Measurements from ENCODE around the gene LRRC25.

Gene LRRC25

GRCh38 chr19:18345296-18345695 is 52.1 kb downstream of the LRRC25 start:
- no peak for DNase-seq (ENCODE audit: low read depth)

DNA sequence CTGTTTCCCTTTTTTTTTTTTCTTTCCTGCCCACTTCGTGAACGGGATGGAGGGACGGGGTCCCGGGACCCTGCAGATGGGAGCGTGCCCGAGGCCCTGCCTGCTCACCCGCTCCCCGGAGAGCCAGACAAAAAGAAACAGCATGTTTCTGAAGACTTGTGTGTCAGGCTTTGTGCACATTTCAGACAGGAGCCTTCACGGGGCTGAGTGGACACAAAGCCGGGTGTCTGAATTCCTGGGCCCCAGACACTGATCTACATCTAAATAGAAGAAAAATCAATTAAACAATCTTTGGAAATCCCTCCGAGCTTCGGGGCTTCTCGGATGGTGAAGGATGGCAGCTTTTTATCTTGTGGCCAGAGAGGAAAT is 52.9 kb downstream of the LRRC25 start:
- no peak for DNase-seq (ENCODE audit: low read depth)

DNA sequence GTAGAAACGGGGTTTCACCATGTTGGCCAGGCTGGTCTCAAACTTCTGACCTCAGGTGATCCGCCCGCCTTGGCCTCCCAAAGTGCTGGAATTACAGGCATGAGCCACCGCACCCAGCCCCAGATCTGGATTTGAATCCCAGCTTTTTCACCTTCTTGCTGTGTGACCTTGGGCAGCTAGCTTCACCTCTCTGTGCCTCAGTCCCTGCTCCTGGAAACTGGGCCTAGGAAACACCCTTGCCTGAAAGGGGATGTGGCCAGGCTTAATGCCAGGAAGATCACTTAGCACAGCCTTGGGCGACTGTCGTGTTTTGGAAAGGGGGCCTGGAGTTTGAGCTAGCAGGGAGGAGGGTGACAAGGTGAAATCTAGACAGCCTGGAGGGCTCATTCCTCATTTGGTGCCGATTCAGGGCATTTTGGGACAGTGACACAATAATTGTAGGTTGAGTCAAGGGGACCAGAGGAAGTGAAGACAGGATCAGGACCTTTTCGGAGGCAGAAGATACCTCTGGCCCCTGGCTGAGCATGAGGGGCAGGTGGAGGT is 55.3 kb downstream of the LRRC25 start:
- DNase-seq (ENCODE audit: low read depth): no peak
